ENCODE results near the gene CDH1.
A peak's percentile ranks its signal among the peaks of the same experiment; 100 is the strongest.
"Not testable (repeated sequence)": the region's sequence is repeated elsewhere in the genome, so short reads cannot be mapped to it uniquely, and the experiment has no call there.

The CDH1 gene

GRCh38 chr16:68737046-68737729 is at the start of gene CDH1:
TSS of gene CDH1 (plus strand) at chr16:68737292. CDS start at chr16:68737416, 124 bp downstream.
- peak; percentile 75 to 87 (median 84) for DNase-seq

DNA sequence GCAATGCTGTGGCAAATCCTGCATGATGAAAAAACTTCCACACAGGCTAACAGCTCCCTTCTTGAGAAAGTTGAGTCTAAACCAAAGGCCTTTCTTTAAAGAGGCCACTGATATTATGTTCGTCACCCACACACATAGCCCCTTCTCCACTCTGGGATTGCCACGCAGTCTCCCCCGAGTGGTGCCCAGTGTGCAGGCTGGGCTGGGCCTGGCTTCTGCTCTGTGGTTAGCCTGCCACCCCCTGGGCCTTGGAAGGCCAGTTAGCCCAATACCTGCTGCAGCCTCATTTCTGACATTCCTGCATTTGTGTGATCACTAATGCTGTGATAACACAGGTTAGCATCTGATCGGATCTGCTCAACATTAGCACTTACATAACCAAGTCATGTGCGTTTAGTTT is 47.2 kb upstream of the CDH1 start:
- no peak for DNase-seq

DNA sequence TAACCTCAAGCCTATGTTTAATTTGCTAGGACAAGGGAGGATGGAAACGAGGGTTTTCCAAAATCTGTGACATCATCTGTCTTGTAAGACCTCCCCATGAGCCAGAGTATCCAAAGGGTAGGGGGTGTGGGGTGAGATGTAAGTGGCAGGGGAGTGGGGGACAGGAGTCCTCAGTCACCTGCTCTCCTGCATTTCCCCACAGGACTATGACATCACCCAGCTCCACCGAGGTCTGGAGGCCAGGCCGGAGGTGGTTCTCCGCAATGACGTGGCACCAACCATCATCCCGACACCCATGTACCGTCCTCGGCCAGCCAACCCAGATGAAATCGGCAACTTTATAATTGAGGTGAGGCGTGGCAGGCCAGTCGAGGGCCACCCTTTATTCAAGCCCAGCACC is 41.5 kb upstream of the CDH1 start:
- no peak for DNase-seq

- DNase-seq: peak; percentile 17 to 42 (median 17)
Measured at GRCh38 chr16:68696514-68696913, 40.6 kb upstream of the CDH1 start.

GRCh38 chr16:68698091-68698490 is 39.0 kb upstream of the CDH1 start:
- no peak for DNase-seq

DNA sequence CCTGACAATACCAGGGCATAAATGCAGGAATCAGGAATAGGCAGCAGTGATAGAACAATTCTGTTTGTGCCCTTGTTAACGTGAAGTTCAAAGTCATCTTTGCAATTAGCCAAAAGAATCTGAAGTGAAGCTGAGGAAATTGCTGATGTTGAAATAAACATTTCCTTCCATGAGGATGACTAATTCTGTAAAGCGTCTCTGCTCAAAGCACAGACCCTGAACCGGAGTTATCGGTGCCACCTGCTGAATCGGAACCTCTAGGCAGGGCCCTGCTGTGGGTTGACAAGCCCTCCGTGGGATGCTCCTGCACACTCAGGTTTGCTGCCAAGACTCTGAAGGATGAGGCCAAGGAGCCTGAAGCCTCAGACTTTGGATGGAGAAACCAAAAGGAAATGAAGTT is 37.0 kb upstream of the CDH1 start:
- DNase-seq: no peak

DNA sequence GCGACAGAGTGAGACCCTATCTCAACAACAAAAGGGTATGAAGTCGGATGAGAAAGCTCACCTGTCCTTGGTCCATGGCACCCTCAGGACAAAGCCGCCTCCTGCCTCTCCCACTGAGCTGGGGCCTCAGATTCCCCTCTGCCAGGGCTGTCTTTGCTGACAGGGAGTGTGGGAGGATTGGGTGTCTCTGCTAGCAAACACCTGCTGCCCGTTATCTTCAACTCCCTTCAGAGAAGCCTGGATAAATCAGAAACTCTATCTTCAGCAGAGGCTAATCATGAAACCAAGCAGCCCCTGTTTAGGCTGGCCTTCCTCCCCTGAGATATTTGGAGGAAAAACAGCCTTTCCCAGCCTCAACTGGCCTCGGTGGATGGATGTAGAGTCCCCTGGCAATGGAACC is 36.3 kb upstream of the CDH1 start:
- DNase-seq: peak in 1 of 3 experiments; percentile 2

- DNase-seq: peak; percentile 75 to 88 (median 79)
Measured at GRCh38 chr16:68704232-68704867, 32.7 kb upstream of the CDH1 start.

- DNase-seq: no peak
Measured at GRCh38 chr16:68707340-68708152, 29.5 kb upstream of the CDH1 start.

- DNase-seq: no peak
Measured at GRCh38 chr16:68710211-68710610, 26.9 kb upstream of the CDH1 start.

DNA sequence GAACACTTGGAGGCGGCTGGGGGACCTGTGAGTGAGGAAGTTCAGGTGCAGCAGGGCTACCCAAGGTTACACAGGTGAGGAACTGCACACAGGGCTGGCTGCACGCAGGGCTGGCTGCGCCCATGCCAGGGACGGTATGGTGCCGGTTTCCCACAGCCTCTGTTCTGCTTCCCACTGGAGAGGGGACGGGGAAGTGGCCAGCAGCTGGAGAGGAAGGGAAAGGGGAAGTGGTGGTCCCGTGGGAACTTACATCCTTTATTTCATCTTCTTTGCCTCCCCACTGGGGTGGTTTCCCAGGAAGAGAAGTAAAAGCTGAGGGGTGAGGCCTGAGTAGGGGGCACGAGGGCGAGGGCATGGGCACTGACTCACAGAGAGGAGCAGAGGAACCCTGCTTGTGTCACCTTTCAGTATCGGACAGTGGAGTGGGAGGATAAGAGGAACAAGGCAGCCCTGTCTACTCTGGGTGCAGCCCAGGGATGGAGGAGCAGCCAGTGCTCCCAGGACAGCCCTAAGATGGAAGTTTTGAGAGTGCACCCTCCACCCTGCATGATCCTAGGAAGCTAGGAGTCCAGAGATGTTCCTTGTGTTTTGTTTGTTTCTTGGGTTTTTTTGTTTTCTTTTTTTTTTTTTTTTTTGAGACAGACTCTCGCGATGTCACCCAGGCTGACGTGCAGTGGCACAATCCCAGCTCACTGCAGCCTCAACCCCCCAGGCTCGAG is 25.5 kb upstream of the CDH1 start:
- DNase-seq: no peak

GRCh38 chr16:68713361-68713760 is 23.7 kb upstream of the CDH1 start:
- DNase-seq: no peak

DNA sequence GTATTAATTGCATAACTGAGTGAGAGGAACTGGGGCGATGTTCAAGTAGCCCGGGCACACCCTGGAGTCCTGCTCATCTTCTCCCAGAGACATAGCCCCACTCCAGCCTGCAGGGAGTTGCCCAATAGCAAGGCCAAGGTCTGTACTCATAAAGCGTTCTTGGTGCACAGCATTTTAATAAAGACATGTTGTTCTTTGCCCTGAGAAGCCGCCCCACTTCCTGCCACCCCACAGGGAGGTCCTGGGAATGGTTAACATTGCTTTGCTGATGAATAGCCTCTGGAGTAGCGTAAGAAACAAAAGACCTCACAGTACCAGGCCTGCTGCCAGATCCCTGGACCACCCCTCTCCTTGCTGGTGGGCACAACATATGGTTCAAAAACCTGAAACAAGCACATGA is 21.6 kb upstream of the CDH1 start:
- DNase-seq: no peak

DNA sequence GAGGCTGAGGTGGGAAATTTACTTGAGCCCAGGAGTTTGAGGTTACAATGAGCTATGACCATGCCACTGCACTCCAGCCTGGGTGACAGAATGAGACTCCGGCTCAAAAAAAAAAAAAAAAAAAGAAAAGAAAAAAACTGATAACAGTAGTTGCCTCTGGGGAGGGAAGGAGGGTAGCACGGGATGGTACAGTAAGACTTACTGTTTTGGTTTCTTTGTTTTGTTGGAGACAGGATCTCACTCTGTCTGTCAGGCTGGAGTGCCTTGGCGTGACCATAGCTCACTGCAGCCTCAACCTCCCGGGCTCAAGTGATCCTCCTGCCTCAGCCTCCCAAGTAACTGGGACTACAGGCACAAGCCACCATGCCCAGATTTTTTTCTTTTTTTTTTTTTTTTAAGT is 20.6 kb upstream of the CDH1 start:
- DNase-seq: not testable (repeated sequence)

DNA sequence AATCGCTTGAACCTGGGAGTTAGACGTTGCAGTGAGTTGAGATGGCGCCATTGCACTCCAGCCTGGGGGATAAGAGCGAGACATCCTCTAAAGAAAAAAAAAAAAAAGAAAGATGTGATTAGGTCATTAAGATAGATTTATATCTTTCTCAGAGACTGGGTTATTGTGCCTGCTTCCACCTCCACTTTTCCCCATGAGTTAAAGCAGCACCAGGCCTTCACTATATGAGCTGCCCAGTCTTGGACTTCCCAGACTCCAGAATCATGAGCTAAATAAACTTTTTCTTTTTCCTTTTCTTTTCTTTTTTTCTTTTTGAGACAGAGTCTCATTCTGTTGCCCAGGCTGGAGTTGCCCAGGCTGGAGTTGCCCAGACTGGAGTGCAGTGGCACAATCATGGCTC is 19.4 kb upstream of the CDH1 start:
- DNase-seq: no peak

DNA sequence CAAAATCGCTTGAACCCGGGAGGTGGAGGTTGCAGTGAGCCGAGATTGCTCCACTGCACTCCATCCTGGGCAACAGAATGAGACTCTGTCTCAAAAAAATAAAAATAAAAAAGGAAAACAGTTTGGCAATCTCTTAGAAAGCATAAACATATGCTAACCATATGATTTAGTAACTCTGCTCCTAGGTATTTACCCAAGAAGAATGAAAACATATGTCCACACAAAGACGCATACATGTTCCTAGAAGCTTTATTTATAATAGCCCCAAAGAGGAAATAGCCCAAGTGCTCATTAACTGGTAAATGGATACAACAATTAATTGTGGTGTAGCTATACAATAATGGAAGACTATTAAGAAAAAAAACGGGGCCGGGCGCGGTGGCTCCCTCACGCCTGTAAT is 18.5 kb upstream of the CDH1 start:
- peak in 2 of 3 experiments; percentile 5 to 46 for DNase-seq

- DNase-seq: no peak
Measured at GRCh38 chr16:68719993-68720489, 17.1 kb upstream of the CDH1 start.

GRCh38 chr16:68722119-68723024 is 14.7 kb upstream of the CDH1 start:
- no peak for DNase-seq

- DNase-seq: no peak
Measured at GRCh38 chr16:68724797-68725196, 12.3 kb upstream of the CDH1 start.

- DNase-seq: no peak
Measured at GRCh38 chr16:68728523-68728922, 8.6 kb upstream of the CDH1 start.

DNA sequence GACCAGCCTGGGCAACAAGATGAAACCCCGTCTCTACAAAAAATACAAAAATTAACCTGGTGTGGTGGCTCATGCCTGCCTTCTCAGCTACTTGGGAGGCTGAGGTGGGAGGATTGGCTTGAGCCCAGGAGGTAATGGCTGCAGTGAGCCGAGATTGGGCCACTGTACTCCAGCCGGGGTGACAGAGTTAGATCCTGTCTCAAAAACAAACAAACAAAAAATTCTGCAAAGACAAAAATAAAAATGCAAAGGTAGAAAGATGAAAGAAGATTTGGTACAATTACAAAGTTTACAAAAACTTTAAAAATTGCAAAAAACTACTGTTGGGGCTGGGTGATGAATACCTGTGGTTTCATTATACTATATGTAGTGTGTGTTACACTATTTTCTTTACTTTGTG is 5.5 kb upstream of the CDH1 start:
- DNase-seq: no peak

Data from NCI-H1417 (cell line).